AG10803 (cell line): ENCODE data around the gene KCMF1.
A peak's percentile ranks its signal among the peaks of the same experiment; 100 is the strongest.

Experiments used
- DNase-seq: peaks from one replicate; pipeline ENCODE4 v3.0.0; 2010; ENCODE audit warnings: low read depth
- H3K4me3 ChIP-seq: 2 replicates; pipeline ENCODE4 v1.5.1; 2011; ENCODE audit warnings: mild to moderate bottlenecking, low read length, control low read depth
- CTCF ChIP-seq: conservative IDR thresholded peaks from 2 replicates; pipeline ENCODE4 v1.5.1; 2011; ENCODE audit warnings: mild to moderate bottlenecking, low read length, control low read depth, inconsistent platforms

KCMF1 gene

GRCh38 chr2:84963323-84963691 lies 7.7 kb upstream of the KCMF1 start:
- DNase-seq: no peak
- TF ChIP-seq CTCF: no peak
- H3K4me3 ChIP-seq: no peak overlapping the region

- TF ChIP-seq CTCF: no peak
- DNase-seq: peak; percentile 85
- H3K4me3 ChIP-seq: no peak overlapping the region
Measured at GRCh38 chr2:84963692-84964405, 7.1 kb upstream of the KCMF1 start.

GRCh38 chr2:84964406-84965191 lies 6.4 kb upstream of the KCMF1 start:
- no peak for TF ChIP-seq CTCF
- H3K4me3 ChIP-seq: no peak overlapping the region
- DNase-seq: no peak

- TF ChIP-seq CTCF: no peak
- H3K4me3 ChIP-seq: no peak overlapping the region
- no peak for DNase-seq
Measured at GRCh38 chr2:84965192-84965516, 5.8 kb upstream of the KCMF1 start.

- no peak for TF ChIP-seq CTCF
- DNase-seq: no peak
- H3K4me3 ChIP-seq: no peak overlapping the region
Measured at GRCh38 chr2:84965827-84966226, 5.1 kb upstream of the KCMF1 start.

GRCh38 chr2:84966731-84967130 lies 4.2 kb upstream of the KCMF1 start:
- no peak overlapping the region for H3K4me3 ChIP-seq
- no peak for DNase-seq
- no peak for TF ChIP-seq CTCF
